Activated T-cell treated with anti-CD3 and anti-CD28 coated beads, Interleukin-2, amount 50 U/mL, for 24 hours (primary cell): ENCODE measurements around the gene FKBP5.
"Not testable (repeated sequence)": the region's sequence is repeated elsewhere in the genome, so short reads cannot be mapped to it uniquely, and the experiment has no call there.

Source experiments
- DNase-seq: peaks from one replicate; pipeline ENCODE4 v3.0.0-alpha.2; 2020
- H3K27ac Mint-ChIP-seq: 2 replicates; pipeline ENCODE4 v1.8.0; 2020; ENCODE audit warnings: mild to moderate bottlenecking, mixed read lengths
- H3K27me3 Mint-ChIP-seq: 2 replicates; pipeline ENCODE4 v1.8.0; 2020; ENCODE audit warnings: mixed read lengths
- H3K36me3 Mint-ChIP-seq: 2 replicates; pipeline ENCODE4 v1.8.0; 2020; ENCODE audit warnings: low read depth, mixed read lengths
- H3K4me1 Mint-ChIP-seq: 2 replicates; pipeline ENCODE4 v1.8.0; 2020; ENCODE audit warnings: low read depth, mixed read lengths
- H3K4me3 Mint-ChIP-seq: 2 replicates; pipeline ENCODE4 v1.8.0; 2020; ENCODE audit warnings: mild to moderate bottlenecking, moderate library complexity, mixed read lengths
- H3K9me3 Mint-ChIP-seq: 2 replicates; pipeline ENCODE4 v1.8.0; 2020; ENCODE audit warnings: mixed read lengths

FKBP5 gene

GRCh38 chr6:35690006-35690405 lies 1.3 kb upstream of the FKBP5 start:
- Mint-ChIP-seq H3K4me1 (peaks cover 28% of the 10 kb centered on the region), H3K36me3 (peaks cover 13% of the 10 kb centered on the region)
- not testable (repeated sequence) for H3K27me3 Mint-ChIP-seq, H3K9me3 Mint-ChIP-seq, H3K4me3 Mint-ChIP-seq, H3K27ac Mint-ChIP-seq
- DNase-seq: peak; percentile 13

GRCh38 chr6:35687658-35688604 lies 784 bp downstream of the FKBP5 start:
- Mint-ChIP-seq H3K9me3 (no peaks in the 10 kb centered on the region), H3K4me1 (peaks cover 28% of the 10 kb centered on the region), H3K27ac (peak overlapping the region; percentile 93), H3K36me3 (peaks cover 25% of the 10 kb centered on the region), H3K4me3 (peak overlapping the region; percentile 90), H3K27me3 (no peaks in the 10 kb centered on the region)
- peak; percentile 73 for DNase-seq

- no peak for DNase-seq
- no peaks in the 10 kb centered on the region for H3K9me3 Mint-ChIP-seq
- H3K36me3 Mint-ChIP-seq: peaks cover 30% of the 10 kb centered on the region
- H3K4me1 Mint-ChIP-seq: peaks cover 35% of the 10 kb centered on the region
- H3K27ac Mint-ChIP-seq: peak overlapping the region; percentile 93
- H3K4me3 Mint-ChIP-seq: peak overlapping the region; percentile 90
- H3K27me3 Mint-ChIP-seq: no peaks in the 10 kb centered on the region
Measured at GRCh38 chr6:35686873-35687555, 1.7 kb downstream of the FKBP5 start.

- DNase-seq: no peak
- Mint-ChIP-seq H3K4me3 (peak overlapping the region; percentile 90), H3K36me3 (peaks cover 34% of the 10 kb centered on the region), H3K9me3 (no peaks in the 10 kb centered on the region), H3K27ac (peak overlapping the region; percentile 44), H3K4me1 (peaks cover 40% of the 10 kb centered on the region), H3K27me3 (no peaks in the 10 kb centered on the region)
Measured at GRCh38 chr6:35686436-35686835, 2.3 kb downstream of the FKBP5 start.

- Mint-ChIP-seq H3K4me3 (no peak overlapping the region), H3K9me3 (no peaks in the 10 kb centered on the region), H3K36me3 (peaks cover 62% of the 10 kb centered on the region), H3K4me1 (peaks cover 58% of the 10 kb centered on the region), H3K27me3 (no peaks in the 10 kb centered on the region), H3K27ac (peak overlapping the region; percentile 66)
- DNase-seq: peak; percentile 20
Measured at GRCh38 chr6:35683267-35683666, 5.4 kb downstream of the FKBP5 start.

GRCh38 chr6:35681298-35681697 lies 7.4 kb downstream of the FKBP5 start:
- Mint-ChIP-seq H3K4me3 (peak overlapping the region; percentile 7), H3K27ac (peak overlapping the region; percentile 85), H3K4me1 (peaks cover 70% of the 10 kb centered on the region), H3K36me3 (peaks cover 61% of the 10 kb centered on the region), H3K27me3 (no peaks in the 10 kb centered on the region), H3K9me3 (no peaks in the 10 kb centered on the region)
- DNase-seq: peak; percentile 12

- Mint-ChIP-seq H3K27me3 (no peaks in the 10 kb centered on the region), H3K27ac (peak overlapping the region; percentile 81), H3K4me1 (peaks cover 80% of the 10 kb centered on the region), H3K9me3 (no peaks in the 10 kb centered on the region), H3K4me3 (no peak overlapping the region), H3K36me3 (peaks cover 54% of the 10 kb centered on the region)
- DNase-seq: no peak
Measured at GRCh38 chr6:35679399-35679798, 9.3 kb downstream of the FKBP5 start.

GRCh38 chr6:35678814-35679213 lies 9.9 kb downstream of the FKBP5 start:
- no peaks in the 10 kb centered on the region for H3K9me3 Mint-ChIP-seq
- peak; percentile 20 for DNase-seq
- no peak overlapping the region for H3K4me3 Mint-ChIP-seq
- H3K27ac Mint-ChIP-seq: peak overlapping the region; percentile 81
- peaks cover 86% of the 10 kb centered on the region for H3K4me1 Mint-ChIP-seq
- H3K27me3 Mint-ChIP-seq: no peaks in the 10 kb centered on the region
- peaks cover 53% of the 10 kb centered on the region for H3K36me3 Mint-ChIP-seq

- H3K4me3 Mint-ChIP-seq: no peak overlapping the region
Measured at GRCh38 chr6:35678021-35678654, 10.6 kb downstream of the FKBP5 start.

GRCh38 chr6:35677456-35677855 lies 11.3 kb downstream of the FKBP5 start:
- Mint-ChIP-seq H3K4me3 (no peak overlapping the region), H3K27me3 (no peaks in the 10 kb centered on the region), H3K4me1 (peaks cover 91% of the 10 kb centered on the region), H3K9me3 (no peaks in the 10 kb centered on the region), H3K27ac (peak overlapping the region; percentile 81), H3K36me3 (peaks cover 57% of the 10 kb centered on the region)
- no peak for DNase-seq

More at GRCh38 chr6:35678021-35678654, 10.6 kb downstream of the FKBP5 start:
- H3K27me3 Mint-ChIP-seq: no peaks in the 10 kb centered on the region
- peaks cover 55% of the 10 kb centered on the region for H3K36me3 Mint-ChIP-seq
- peak overlapping the region; percentile 81 for H3K27ac Mint-ChIP-seq
- DNase-seq: no peak
- peaks cover 89% of the 10 kb centered on the region for H3K4me1 Mint-ChIP-seq
- no peaks in the 10 kb centered on the region for H3K9me3 Mint-ChIP-seq

- Mint-ChIP-seq H3K27ac (peak overlapping the region; percentile 81), H3K36me3 (peaks cover 55% of the 10 kb centered on the region), H3K9me3 (no peaks in the 10 kb centered on the region), H3K27me3 (no peaks in the 10 kb centered on the region), H3K4me1 (peaks cover 85% of the 10 kb centered on the region), H3K4me3 (no peak overlapping the region)
- DNase-seq: no peak
Measured at GRCh38 chr6:35675871-35676459, 12.8 kb downstream of the FKBP5 start.

GRCh38 chr6:35674594-35674993 lies 14.1 kb downstream of the FKBP5 start:
- H3K9me3 Mint-ChIP-seq: no peaks in the 10 kb centered on the region
- H3K4me1 Mint-ChIP-seq: peaks cover 85% of the 10 kb centered on the region
- no peak overlapping the region for H3K4me3 Mint-ChIP-seq
- peaks cover 53% of the 10 kb centered on the region for H3K36me3 Mint-ChIP-seq
- H3K27me3 Mint-ChIP-seq: no peaks in the 10 kb centered on the region
- peak overlapping the region; percentile 81 for H3K27ac Mint-ChIP-seq
- DNase-seq: no peak

GRCh38 chr6:35673755-35674154 lies 15.0 kb downstream of the FKBP5 start:
- Mint-ChIP-seq H3K4me3 (no peak overlapping the region), H3K36me3 (peaks cover 44% of the 10 kb centered on the region), H3K27me3 (no peaks in the 10 kb centered on the region), H3K4me1 (peaks cover 84% of the 10 kb centered on the region), H3K9me3 (no peaks in the 10 kb centered on the region), H3K27ac (peak overlapping the region; percentile 81)
- DNase-seq: no peak

GRCh38 chr6:35673284-35673666 lies 15.4 kb downstream of the FKBP5 start:
- H3K27me3 Mint-ChIP-seq, H3K4me3 Mint-ChIP-seq, DNase-seq, H3K9me3 Mint-ChIP-seq: not testable (repeated sequence)
- Mint-ChIP-seq H3K27ac (peak overlapping the region; percentile 60), H3K4me1 (peaks cover 83% of the 10 kb centered on the region), H3K36me3 (peaks cover 40% of the 10 kb centered on the region)
